Erythroblast (primary cell): ENCODE measurements around the gene KRT76.

ENCODE experiments used
- GATA1 ChIP-seq: IDR thresholded peaks from 2 replicates; pipeline ENCODE4 v1.6.1; 2011; ENCODE audit warnings: low read depth, mild to moderate bottlenecking, control low read depth, low read length, moderate library complexity
- POLR2A ChIP-seq: IDR thresholded peaks from 2 replicates; pipeline ENCODE4 v1.6.1; 2011; ENCODE audit warnings: mild to moderate bottlenecking, low read length

- TF ChIP-seq POLR2A, result no peak
- TF ChIP-seq GATA1, result no peak
These were observed 23.2 kb upstream of the KRT76 start for GRCh38 chr12:52800259-52800917.
